ENCODE results near the gene SLC22A12.

GRCh38 chr11:64594159-64594939, 3.3 kb downstream of the SLC22A12 start:
- TF ChIP-seq, protein P1, sequence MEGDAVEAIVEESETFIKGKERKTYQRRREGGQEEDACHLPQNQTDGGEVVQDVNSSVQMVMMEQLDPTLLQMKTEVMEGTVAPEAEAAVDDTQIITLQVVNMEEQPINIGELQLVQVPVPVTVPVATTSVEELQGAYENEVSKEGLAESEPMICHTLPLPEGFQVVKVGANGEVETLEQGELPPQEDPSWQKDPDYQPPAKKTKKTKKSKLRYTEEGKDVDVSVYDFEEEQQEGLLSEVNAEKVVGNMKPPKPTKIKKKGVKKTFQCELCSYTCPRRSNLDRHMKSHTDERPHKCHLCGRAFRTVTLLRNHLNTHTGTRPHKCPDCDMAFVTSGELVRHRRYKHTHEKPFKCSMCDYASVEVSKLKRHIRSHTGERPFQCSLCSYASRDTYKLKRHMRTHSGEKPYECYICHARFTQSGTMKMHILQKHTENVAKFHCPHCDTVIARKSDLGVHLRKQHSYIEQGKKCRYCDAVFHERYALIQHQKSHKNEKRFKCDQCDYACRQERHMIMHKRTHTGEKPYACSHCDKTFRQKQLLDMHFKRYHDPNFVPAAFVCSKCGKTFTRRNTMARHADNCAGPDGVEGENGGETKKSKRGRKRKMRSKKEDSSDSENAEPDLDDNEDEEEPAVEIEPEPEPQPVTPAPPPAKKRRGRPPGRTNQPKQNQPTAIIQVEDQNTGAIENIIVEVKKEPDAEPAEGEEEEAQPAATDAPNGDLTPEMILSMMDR (IDR thresholded peaks at IDR 0.05): no peak
- TF ChIP-seq POLR2A (IDR thresholded peaks at IDR 0.05) (no peak), POLR2AphosphoS5 (IDR thresholded peaks at IDR 0.05) (no peak)

Data from suprapubic skin (tissue), 4 donors.